NCI-H345 treated with DMSO at 0.1 percent for 48 hours (cell line): ENCODE results near the gene CGB5.
A peak's percentile ranks its signal among the peaks of the same experiment; 100 is the strongest.

Source experiments
- DNase-seq: peaks from one replicate; lab custom pipeline; 2025; ENCODE audit not compliant: unreplicated experiment; lab: John Stamatoyannopoulos, UW

The CGB5 gene

DNA sequence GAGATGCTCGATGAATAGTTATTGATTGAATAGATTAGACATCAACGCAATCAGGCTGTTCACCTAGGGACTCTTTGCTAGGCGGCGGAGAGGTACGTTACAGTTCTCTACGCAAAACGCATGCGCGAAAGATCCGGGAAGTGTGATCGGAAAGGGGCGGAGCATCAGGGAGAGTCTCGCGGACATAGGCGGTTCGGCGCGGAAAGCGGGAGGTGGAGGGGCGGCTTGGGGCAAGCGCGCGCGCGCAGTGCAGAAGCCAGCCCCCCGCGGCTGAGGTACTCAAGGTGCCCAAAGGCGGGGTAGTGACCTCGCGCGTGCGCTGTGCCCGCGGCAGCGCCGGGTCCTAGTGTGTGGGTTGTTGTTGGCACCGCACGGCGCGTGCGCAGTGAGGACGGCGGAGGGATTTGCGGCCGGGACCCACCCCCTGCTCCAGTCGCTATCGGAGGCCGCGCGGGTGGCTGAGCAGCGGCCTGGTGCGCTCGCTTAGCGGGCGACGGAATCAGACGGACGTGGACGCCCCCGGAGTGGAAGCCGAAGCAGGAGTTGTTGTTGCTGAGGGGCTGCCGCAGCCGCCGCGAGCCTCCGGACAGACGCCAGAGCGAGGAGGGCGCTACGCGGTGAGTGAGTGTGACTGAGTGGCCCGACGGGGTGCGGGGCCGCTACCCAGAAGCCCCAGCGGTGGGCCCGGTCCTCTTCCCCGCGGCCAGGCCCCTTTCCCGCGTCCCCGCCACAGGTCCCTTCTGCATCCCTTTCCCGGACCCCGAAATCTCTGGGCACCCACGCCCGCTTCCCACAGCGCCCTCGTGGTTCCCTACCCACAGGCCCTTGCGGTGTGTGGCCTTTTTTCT lies 41.6 kb downstream of the CGB5 start, which contains the start of gene SNRNP70:
Gene SNRNP70, plus strand, starts transcription at position 432 of the 848 bp plus-strand sequence. CDS start 964 bp downstream, outside the sequence.
- DNase-seq, result peak; percentile 92

DNA sequence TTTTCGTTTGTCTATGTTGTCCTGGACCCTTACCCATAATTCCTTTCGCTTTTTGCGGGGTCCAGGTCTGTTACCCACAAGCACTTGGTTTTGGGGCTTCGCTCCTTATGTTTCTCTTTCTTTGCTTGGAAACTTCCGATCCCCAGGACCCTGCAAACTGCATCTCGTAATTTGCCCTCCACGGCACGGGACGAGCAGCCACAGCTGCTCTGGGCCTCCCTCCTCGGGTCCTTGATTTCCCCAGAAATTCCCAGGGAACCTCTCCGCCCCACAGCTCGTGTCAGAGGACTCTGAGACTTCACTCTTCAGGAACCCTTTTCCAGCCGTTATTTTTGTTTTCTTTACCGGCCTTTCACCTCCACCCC lies 42.2 kb downstream of the CGB5 start:
- DNase-seq, result no peak

DNA sequence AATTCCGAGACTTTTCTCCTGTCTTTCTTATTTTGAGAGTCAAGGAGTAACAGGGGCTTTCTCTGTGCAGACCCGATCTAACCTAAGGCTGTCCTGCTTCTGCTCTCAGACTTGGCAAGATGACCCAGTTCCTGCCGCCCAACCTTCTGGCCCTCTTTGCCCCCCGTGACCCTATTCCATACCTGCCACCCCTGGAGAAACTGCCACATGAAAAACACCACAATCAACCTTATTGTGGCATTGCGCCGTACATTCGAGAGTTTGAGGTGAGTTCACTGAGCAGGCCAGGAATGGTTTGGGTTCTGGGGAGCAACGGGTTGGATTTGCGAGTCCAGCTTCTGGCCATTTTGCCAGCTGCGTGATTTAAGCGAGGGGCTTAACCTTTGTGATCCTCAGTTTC lies 42.6 kb downstream of the CGB5 start:
- no peak for DNase-seq

- no peak for DNase-seq
Measured at GRCh38 chr19:49091391-49092038, 47.9 kb downstream of the CGB5 start.

DNA sequence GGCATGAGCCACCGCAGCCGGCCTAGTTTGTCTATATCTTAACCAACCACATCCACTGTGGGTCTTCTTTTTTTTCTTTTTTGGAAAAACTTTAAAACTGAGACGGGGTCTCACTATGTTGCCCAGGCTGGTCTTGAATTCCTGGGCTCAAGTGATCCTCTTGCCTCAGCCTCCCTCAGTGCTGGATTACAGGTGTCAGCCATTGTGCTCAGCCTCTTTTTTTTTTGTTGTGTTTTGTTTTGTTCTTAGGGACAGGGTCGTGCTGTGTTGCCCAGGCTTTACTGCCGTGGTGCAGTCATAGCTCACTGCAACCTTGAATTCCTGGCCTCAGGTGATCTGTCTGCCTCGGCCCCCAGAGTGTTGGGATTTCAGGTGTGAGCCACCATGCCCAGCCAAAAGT lies 49.0 kb downstream of the CGB5 start:
- no peak for DNase-seq
